Dedifferentiated amniotic fluid mesenchymal stem cell (primary cell): ENCODE measurements around the gene CHN1.

Source experiments
- DNase-seq: peaks from one replicate; pipeline ENCODE4 v3.0.0-alpha.2; 2016; ENCODE audit errors: extremely low spot score

CHN1 gene

DNA sequence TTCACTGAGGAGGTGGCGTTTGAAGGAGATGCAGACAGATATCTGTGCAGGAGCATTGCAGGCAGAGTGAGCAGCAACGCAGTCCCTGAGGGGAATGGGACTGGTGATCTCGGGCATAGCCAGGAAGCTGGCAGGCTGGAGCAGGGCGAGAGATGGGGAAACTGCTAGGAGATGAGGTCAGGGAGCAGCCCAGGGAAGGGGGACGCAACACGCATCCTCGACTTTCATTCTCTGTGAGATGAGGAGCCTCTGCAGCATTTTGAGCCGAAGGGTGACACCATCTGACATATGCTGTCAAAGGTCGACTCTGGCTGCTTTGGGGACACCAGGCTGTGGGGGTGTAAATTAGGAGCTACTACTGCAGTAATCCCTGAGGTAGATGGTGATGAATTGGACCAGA lies 236.6 kb downstream of the CHN1 start:
- DNase-seq = no peak

DNA sequence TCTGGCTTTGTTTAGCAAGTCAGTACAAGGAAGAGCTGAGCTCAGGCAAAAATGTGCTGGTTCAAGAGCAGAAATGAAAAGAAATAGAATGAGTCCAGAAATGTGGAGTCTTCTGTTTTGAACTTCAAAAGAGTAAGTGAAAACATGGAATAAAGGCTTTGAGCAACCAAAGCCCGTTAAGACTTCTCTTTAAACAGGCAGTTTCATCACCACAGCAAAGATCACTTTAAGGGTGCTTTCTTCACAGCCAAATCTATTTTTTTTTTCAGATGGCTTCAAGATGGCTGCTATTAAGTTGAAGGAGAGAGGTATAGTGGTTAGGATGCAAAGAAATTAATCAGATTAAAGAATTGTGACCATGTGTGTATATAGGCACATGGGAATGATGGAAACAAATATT lies 238.9 kb downstream of the CHN1 start:
- no peak for DNase-seq

DNA sequence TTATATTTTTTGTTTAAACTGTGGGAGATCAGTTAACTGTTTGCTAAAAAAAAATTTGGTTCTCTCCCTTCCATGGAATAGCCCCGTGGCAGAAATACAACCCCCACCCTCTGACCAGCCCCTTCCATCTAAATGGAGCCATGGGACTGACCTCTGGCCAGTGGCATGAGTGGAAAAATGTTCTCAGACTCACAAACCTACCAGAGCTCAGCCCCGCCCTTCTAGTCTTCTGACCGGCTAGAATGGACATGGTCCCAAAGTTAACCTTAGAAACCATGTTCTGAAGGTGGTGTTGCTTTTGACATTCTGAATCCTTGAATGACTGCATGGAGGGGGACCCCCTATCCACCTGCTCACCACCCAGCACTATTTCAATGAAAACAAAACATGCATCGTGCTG lies 239.6 kb downstream of the CHN1 start:
- no peak for DNase-seq

DNA sequence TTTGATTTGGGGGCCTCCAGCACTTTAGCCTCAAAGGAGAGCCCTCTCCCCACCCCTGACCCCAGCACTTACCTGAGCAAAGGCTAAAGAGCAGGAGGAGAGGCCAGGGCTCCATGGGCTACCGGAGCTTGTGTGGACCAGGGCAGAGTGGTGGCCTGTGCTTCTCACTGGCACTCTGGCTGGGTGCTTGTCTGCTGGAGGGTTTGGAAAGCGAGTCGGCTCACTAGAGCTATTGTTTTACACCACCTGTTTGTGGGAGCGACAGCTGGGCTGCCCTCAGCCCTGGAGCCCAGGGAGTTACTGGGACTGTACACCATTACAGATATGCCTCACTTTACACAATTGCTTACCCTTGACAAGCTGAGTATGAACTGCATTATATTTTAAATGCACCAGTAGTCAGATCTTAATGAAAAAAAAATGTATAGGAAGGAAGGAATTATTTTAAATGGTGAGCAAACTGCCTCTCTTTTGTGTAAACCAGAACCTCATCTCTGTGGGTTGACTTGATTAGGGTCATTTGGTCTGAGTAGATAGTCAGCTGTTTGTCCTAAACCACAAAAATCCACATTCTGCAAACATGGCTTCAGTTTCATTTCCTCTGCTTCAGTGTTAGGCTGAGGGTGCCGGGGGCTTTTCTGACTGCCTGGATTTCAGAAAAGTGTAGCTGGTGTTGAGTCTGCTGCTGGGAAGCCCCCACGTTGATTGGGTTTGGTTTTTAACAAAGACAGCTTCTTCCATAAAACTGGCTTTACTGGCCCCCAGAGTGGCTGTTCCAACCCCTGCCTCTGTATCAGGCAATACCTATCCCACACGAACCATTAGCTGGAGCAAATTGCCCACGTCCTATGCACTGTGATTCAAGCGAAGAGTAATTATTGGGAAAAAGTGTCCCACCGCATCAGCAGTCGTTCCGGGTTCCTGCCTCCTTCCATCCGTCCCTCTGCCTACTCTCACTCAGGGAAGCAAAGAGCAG lies 240.6 kb downstream of the CHN1 start, which contains the start of gene CHRNA1:
TSS of gene CHRNA1 (minus strand) at position 193 of the 976 bp plus-strand sequence. CDS start at position 115, 78 bp downstream.
- peak; percentile 35 for DNase-seq

DNA sequence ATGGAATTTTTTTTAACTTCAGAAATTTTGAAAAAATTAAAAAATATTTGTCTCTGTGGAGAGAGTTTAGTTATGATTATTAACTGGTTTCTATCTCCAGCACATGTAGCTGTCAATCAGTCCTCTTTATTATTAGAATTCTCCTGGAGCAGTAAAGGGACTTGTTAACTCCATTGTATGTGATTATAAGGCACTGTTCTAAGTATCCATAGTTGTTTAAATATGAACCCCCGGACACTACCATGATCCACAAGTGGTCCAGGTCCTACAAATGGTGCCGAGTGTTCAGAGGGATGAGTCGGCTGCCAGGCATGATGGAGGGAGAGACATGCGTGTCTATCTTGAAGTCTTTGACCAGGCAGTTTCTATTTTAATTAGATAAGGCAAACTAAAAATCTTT lies 241.4 kb downstream of the CHN1 start:
- no peak for DNase-seq

DNA sequence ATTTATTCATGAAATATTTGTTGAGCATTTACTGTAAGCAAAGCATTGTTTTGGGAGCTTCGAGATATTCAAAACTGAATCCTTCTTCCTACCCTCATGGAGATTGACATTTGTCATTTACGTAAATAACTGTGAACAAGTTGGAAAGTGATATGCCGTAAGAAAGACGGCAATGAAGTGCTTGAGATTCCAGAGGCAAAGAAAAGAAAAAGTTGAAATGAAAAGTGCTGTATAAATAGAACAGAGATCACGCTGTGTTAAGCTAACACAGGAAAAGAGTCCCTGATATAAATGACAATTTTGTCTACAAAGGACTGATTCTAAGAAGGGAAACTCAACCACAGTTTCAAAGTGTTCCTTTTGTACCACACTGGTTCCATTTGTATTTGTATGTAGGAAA lies 242.7 kb downstream of the CHN1 start:
- DNase-seq = no peak

DNA sequence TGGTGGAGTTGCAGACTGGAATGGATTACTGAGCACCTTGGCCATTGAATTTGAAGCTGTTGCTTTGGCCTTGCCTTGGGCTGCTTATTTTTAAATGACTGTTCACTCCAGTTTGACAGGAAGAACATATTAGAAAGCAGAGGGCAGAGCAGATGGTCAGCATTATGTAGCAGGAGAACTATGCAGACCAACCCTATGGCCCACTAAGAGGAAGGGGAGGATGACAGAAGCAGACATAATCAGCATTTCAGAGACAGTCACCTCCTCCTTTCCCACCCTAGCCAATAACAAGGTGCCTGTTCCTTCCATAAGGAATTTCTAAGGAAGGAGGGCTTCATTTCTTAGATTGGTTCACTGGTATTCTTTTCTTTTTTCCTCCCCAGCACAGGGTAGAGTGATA lies 243.3 kb downstream of the CHN1 start:
- no peak for DNase-seq

DNA sequence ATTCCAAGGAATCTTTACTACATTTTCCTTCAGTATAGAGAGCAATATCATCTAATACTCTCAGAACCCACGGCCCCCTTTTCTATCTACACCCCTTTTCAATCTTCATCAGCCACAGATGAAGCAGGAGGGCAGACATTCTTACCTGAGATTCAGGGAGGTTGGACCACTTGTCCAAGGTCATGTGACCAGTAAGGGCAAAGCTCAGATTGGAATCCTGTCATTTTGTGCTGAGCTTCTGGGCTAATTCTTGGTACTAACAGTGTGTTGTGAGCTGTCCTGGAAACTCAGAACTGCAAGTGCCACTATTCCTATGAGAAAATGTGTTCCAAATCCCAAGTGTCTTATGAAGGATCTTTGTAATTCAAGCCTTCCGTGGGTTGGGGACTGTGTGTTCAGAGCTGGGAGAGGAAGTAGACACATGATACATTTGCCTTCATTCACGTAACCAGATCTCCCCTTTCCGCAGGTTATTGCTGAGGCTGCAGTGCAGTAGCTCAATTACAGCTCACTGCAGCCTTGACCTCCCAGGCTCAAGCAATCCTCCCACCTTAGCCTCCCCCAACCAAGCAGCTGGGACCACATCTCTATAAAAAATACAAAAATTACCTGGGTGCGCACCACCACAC lies 244.2 kb downstream of the CHN1 start:
- no peak for DNase-seq

DNA sequence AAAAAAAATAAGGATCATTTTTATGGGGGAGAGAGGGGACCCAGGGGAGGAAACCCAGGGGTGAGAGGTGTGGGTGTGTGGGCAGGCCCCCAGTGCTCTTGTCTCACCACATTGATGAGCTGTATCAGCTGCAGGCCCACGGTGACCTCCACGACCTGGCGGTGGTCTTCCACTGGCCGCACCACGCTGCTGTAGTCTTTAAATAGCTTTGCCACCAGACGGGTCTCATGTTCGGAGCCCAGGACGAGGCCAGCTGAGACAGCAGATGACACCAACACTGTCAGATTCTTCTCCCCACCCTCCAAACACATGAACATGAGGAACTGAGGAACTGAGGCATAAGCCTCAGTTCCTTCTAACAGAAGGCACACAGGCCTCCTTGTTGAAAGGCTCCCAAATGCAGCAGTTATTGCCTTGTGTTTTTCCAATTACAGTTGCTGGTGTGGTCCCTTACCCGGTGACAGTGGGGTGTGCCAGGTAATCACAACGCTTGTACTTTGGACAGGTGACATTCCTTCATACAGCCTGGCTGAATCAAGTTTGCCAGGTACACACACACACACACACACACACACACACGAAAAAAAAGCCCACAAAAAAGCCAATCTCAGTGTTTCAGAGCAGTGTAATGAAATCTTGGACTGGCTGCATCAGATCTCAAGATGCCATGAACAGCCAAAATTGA lies 245.7 kb downstream of the CHN1 start:
- DNase-seq = no peak

DNA sequence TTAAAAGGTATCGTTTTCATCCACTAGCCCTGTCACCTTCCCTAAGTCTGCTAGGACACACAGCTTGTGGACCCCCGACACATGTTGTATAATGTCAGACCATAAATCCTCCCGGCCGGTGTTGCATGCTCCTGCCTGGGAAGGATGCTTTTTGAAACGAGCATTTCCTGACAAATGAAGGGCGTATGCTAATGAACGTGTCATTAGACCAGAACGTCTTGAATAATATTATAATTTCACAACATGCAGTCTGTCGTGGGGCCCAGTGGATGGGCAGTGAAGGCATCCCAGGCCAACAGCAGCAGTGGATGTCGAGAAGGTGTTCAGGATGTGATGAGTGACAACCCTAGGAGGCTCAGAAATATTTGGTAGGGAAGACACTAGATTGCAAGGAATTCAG lies 248.4 kb downstream of the CHN1 start:
- DNase-seq = no peak

DNA sequence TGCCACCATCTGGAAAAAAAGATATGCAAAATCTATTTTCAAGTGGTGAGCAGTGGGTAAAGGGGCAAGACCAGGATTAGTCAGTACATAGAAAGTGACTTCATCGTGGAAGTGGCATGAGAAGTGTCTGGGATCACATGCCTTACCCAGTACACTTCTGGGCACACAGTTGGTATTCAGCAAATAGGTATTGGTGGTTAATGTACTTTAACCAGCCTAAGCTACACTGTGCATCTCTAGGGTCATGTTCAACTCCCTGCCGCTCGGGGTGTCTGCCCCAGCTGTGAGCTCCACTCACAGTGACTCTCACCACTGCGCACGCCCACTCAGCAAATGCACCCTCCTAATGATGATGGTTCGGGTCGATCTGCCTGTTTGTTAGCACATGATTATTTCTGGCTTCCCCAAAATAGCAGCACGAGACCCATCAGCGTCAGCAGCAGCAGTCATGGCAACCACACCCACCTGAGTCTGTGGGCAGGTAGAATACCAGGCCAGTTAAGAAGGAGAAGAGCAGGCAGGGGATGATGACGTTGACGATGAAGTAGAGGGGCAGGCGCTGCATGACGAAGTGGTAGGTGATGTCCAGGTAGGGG lies 252.0 kb downstream of the CHN1 start:
- DNase-seq = no peak

DNA sequence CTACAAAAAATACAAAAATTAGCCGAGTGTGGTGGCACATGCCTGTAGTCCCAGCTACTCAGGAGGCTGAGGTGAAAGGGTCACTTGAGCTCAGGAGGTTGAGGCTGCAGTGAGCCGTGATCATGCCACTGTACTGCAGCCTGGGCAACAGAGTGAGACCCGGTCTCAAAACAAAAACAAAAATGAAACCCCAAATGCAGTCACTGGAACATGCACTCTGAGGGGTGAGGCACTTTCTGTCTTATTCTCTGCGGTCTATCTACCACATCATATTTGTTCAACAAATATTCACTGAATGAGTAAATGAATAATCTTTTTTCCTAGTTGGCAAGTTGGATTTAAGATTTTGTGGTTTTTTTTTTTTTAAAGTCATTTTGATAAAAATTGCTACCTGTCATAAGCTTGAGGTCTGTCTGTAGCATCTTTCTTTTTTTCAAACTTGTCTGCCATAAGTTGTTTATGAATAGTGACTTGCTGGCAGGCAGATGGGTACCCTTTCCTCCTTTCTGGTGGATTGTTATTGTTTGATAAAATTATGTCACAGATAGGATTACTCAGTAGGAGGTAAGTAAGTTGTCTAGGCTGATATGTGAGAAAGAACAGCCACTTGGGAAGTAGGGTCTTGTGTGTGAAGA lies 252.7 kb downstream of the CHN1 start:
- no peak for DNase-seq

DNA sequence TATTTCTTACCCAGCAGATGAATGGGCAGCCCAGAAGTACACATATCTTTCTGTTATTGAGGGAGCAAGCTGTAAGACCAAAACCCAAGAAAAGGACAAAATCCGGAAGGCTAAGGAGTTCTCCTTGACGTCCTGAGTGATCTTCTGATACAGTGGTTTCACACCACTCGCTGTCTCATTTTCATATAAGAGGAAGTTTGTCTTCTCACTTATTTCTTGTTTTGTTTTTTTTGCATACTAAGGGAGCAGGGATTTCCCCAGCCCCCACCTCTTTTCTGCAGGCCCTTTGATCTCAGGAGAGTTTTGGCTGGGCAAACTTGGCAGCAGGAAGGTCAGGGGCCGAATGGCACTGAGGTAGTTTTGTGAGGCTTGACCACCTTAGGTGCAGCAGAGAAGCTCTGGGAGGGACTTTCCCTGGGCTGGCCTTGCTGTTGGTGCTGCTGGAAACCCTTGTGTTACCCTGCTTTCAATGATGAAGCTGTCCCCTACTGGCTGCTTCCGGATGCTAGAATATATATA lies 254.2 kb downstream of the CHN1 start:
- DNase-seq = no peak

DNA sequence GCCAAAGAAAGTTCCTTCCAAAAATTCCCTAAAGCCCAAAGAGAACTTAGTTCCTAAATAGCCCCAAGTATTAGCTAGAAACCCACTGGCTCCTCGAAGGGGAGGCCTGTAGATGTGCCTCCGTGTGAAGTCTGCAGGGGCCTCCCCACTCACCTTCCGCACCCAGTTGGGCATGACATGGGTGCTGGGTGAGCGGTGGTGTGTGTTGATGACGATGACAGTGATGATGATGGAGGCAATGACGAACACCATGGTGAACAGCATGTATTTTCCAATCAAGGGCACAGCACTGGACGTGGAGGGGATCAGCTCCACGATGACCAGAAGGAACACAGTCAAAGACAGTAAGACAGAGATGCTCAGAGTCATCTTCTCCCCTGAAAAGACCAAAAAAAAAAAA lies 255.4 kb downstream of the CHN1 start:
- no peak for DNase-seq

DNA sequence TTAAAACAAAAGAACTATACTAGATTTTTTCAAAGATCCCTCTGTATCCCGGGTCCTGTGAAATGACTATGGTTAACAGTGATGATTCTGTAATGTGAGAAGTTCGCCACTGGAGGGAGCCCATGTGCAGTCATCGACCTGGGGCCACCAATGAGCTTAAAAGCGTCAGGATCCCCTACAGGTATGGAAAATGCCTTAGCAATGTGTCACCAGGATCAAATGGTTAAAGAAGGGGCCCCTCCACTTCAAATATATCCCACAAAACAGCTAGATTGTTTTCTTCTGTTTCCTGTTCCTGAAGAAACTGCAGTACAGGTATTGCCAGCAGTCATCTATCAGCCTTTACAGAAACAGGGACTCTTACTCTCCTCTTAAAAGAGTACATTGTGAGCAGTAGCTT lies 256.2 kb downstream of the CHN1 start:
- DNase-seq = peak; percentile 45
